ENCODE data around the gene ALDH8A1.

The ALDH8A1 gene

DNA sequence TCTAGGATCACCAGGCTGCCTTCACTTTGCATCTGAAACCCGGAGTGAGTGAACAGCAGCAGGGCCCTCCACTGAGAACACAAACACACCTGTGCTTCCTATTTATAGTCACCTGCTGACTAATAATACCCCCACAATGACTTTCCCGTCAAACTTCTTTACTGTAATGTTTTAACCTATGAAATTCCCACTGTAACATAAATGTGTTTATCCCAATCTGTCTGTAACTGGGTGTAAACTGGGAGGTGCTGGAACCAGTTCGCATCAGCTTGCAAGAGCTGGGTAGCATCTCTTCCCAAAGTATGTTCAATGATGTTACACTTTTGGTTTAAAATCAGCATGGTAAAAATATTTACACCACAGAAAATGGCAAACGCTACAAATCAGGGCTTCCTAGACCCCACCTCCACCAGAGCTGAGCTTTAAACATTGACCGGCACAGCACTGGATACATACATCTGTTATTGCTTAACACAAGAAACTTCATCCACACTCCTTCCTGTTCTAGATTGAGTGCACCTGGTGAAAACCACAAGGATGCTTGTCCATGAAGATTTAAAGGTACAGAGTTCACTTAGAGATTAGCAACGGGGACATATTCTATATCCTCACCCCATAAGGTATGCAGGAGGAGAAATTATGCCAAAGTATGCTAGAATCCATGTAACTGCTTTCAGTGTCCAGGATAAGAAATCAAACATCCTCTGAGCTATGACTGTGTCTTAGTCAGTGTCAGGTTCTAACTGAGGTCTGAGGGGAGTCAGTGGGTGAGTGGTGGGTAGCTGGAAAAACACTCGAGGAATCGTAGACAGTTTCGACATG lies 79.0 kb downstream of the ALDH8A1 start:
- no peak for TF ChIP-seq JUND (IDR thresholded peaks at IDR 0.05; ENCODE audit: low read depth)
- DNase-seq (ENCODE audit: low read depth in 1 of 2, low spot score in 1 of 2), result no peak
- in situ Hi-C loops (cut with HindIII; ENCODE audit: low pct_unique_long_range_greater_than_20kb, low sequenced_read_pairs), result no loop called here

DNA sequence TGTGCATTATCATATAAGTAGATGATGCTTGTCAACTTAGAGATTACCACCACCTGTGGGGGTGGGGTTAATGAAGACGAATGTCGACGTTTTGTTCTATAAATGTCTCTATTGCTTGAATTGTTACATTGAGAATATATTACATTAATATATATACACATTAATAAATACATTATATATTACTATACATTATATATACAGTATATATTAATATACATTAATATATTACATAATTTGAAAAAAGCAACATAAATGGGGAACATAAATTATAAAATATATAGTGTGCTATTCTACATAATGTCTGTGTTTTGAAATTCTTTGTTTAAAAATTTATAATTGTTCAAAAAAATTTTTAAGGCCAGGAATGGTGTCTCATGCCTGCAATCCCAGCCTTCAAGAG lies 81.1 kb downstream of the ALDH8A1 start:
- in situ Hi-C loops (cut with HindIII; ENCODE audit: low pct_unique_long_range_greater_than_20kb, low sequenced_read_pairs), result no loop called here
- TF ChIP-seq JUND (IDR thresholded peaks at IDR 0.05; ENCODE audit: low read depth), result no peak

More for the DNA sequence above, 81.1 kb downstream of the ALDH8A1 start:
- no peak for DNase-seq (ENCODE audit: low read depth in 1 of 2, low spot score in 1 of 2)

Measured in T47D (cell line).